HG03135 (cell line): ENCODE results near the gene PHACTR1.

ENCODE experiments used
- ATAC-seq: cut with Tn5 transposase; IDR thresholded peaks from one replicate; pipeline ENCODE4 v1.9.1; 2021; ENCODE audit warnings: mild to moderate bottlenecking, moderate library complexity; ENCODE audit not compliant: unreplicated experiment

Gene PHACTR1

DNA sequence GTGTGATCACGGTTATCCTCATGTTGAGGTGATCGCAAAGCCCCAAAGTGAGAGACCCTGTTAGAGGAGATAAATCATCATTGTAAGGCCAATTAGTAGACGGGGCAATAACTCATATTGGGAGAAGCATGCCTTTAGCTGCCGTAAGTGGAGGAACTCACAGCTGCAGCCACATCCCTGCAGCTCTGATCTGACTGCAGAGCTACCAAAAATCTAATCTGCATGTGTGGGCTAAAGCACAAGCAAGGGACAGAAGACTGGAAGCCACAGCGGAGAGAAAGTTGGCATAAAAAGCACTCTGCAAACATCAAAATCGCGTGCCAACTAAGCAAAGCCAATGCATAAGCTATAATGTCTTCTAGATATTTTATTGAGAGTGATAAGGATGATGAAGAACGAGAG lies 532.0 kb downstream of the PHACTR1 start:
- no peak for ATAC-seq

GRCh38 chr6:13248994-13249393 lies 532.4 kb downstream of the PHACTR1 start:
- ATAC-seq = no peak

DNA sequence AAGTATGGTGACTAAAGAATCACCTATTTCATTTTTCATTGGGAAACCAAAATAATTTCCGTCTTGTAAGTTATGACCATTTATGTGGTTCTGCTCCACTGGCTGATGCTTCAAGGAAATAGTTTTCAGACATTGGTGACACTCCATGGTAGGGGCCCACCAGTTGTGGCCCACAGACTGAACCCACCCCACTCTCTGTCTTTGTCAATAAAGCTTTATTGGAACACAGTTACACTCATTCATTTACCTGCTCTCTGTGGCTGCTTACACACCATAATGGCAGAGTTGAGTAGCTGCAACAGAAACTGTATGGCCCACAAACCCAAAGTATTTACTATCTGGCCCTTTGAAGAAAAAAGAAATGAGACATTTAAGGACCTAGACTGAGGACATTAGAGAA lies 533.2 kb downstream of the PHACTR1 start:
- ATAC-seq = no peak

DNA sequence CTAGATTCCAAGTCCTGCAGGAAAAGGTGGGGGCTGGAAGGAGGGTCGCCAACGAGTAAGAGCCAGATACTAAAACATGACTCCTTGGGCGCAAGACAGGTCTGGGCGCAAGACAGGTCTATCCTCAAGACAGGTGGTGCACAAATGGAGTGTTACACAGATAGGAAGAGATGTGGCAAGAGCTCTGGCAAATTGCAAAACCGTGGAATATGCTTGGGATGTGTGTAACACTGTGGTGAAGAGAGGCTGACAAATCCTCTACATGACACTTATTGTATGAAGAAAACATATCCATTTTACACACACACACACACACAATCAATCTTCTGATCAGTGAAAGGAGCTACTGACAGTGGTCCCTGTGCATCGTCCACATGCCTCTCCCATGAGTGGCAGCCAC lies 534.1 kb downstream of the PHACTR1 start:
- ATAC-seq = no peak

DNA sequence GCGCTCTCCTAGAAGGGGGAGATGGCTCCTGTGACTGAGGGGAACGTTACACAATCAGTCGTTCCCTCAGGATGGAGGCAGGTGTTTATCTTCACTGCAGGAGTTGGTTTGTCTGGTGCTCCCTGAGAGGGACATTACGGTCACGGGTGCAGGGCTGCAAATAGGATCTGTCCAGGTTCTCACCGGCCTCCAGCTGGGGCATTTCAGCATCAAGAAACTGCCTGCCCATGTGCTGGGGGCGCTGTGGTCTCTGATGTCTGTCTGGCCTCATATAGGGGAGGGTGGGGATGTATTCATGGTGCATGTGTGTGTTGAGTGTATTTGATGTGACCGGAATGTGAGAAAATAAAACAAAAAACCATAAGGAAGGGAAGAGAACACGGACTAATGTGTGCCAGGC lies 534.7 kb downstream of the PHACTR1 start:
- no peak for ATAC-seq

DNA sequence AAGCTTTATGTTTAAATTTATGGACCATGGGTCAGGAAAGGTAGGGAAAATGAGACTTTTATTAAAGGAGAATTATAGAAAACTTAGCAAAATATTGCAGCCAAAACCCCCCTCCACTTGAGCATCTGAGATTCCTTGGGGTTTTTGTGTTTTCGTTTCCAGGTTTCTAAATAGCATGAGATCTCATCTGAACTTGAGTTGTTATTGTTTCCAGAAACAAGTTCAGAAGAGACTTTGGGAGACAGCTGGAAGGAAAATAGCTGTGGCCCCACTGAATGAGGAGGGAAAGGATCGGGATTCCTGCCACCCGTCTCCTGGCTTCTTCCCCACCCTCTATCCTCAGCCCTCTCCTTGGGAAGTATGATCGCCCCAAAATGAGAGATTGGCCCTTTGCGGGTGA lies 536.2 kb downstream of the PHACTR1 start:
- ATAC-seq = no peak

- no peak for ATAC-seq
Observed at GRCh38 chr6:13253272-13253671, 536.7 kb downstream of the PHACTR1 start.

DNA sequence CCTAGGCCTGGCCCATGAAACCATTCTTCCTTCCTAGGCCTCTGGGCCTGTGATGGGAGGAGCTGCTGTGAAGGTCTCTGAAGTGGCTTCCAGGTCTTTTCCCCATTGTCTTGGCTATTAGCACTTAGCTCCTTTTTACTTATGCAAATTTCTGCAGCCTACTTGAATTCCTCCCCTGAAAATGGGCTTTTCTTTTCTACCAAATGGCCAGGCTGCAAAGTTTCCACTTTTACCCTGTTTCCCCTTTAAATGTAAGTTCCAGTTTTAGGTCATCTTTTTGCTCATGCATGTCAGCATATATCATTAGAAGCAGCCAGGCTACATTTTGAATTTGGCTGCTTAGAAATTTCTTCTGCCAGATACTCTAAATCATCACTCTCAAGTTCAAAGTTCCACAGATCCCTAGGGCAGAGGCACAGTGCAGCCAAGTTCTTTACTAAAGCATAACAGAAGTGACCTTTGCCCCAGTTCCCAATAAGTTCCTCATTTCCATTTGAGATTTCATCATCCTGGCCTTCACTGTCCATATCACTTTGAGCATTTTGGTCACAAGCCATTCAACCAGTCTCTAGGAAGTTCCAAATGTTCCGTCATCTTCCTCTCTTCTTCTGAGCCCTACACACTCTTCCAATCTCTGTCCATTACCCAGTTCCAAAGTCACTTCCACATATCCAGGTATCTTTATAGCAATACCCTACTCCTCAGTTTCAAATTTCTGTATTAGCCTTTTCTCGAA lies 539.9 kb downstream of the PHACTR1 start:
- ATAC-seq = no peak

- no peak for ATAC-seq
Observed at GRCh38 chr6:13259393-13259792, 542.8 kb downstream of the PHACTR1 start.

GRCh38 chr6:13260101-13260598 lies 543.6 kb downstream of the PHACTR1 start:
- no peak for ATAC-seq

DNA sequence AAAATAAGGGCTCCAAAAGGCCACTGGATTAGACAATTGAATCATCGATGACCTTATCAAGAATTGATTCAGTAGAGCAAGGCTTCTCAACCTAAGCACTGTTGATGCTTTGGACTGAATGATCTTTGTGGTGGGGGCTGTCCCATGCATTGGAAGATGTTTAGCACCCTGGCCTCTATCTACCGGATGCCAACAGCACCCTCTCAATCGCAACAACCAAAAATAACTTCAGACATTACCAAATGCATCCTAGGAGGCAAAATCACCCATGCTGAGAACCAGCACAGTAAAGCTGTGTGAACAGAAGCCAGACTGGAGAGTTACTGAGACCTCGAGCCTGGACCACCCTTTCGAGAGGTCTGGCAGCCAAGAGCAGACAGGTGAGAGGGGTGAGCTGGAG lies 544.3 kb downstream of the PHACTR1 start:
- no peak for ATAC-seq

GRCh38 chr6:13261464-13261994 lies 545.0 kb downstream of the PHACTR1 start:
- ATAC-seq = peak; percentile 58

GRCh38 chr6:13262302-13263230 lies 546.0 kb downstream of the PHACTR1 start:
- no peak for ATAC-seq

GRCh38 chr6:13263669-13264068 lies 547.1 kb downstream of the PHACTR1 start:
- ATAC-seq = no peak

GRCh38 chr6:13267142-13267651 lies 550.6 kb downstream of the PHACTR1 start:
- ATAC-seq = no peak

- no peak for ATAC-seq
Observed at GRCh38 chr6:13268913-13269518, 552.4 kb downstream of the PHACTR1 start.

DNA sequence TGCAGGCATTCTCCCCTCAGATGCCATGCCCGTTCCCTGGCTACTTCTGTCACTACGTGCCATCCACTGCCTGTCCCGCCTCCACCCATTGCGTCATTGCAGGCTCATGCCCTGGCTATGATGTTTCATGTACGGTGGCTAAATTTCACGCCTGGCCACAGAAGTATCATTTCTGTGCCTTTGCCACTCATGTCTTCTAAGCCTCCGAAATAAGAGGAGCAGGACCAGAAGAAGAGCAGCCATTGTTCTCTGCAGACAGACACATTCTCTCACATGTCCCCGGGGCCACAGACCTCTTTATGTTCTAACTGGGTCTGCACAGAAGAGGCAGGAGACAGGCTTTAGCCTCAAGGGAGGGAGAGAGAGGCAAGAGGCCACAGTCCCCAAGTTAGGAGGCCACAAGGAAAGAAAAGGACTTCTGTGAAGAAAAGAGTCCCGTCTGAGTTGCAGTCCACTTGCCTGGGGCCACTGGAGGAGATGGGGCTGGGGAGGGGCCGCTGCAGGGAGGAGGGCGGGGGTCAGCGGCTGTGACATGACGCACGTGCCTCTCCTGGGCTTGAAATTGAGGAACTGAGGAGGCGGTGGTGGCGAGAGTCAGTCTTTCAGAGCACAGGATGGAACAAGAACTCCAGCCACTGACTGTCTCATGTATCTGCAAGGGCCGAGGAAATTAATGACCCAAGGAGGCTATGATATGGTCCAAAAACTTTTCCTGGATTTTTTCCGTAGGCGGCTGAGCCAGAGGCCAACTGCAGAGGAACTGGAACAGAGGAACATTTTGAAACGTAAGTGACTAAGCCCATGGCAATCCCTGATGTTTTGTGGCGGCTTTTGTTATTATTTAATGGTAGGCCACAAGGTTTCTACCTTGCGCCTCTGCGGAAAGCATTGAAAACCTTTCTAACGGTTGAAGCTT lies 555.8 kb downstream of the PHACTR1 start:
- peak; percentile 65 for ATAC-seq

GRCh38 chr6:13273202-13273930 lies 556.8 kb downstream of the PHACTR1 start:
- ATAC-seq = no peak
